GM18498 (cell line): ENCODE results near the gene SLC25A40.
"Not testable (repeated sequence)": the region's sequence is repeated elsewhere in the genome, so short reads cannot be mapped to it uniquely, and the experiment has no call there.

Experiments used
- ATAC-seq: cut with Tn5 transposase; IDR thresholded peaks from one replicate; pipeline ENCODE4 v1.9.1; 2021; ENCODE audit warnings: mild to moderate bottlenecking, moderate library complexity; ENCODE audit not compliant: unreplicated experiment

The SLC25A40 gene, protein sequence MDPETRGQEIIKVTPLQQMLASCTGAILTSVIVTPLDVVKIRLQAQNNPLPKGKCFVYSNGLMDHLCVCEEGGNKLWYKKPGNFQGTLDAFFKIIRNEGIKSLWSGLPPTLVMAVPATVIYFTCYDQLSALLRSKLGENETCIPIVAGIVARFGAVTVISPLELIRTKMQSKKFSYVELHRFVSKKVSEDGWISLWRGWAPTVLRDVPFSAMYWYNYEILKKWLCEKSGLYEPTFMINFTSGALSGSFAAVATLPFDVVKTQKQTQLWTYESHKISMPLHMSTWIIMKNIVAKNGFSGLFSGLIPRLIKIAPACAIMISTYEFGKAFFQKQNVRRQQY

DNA sequence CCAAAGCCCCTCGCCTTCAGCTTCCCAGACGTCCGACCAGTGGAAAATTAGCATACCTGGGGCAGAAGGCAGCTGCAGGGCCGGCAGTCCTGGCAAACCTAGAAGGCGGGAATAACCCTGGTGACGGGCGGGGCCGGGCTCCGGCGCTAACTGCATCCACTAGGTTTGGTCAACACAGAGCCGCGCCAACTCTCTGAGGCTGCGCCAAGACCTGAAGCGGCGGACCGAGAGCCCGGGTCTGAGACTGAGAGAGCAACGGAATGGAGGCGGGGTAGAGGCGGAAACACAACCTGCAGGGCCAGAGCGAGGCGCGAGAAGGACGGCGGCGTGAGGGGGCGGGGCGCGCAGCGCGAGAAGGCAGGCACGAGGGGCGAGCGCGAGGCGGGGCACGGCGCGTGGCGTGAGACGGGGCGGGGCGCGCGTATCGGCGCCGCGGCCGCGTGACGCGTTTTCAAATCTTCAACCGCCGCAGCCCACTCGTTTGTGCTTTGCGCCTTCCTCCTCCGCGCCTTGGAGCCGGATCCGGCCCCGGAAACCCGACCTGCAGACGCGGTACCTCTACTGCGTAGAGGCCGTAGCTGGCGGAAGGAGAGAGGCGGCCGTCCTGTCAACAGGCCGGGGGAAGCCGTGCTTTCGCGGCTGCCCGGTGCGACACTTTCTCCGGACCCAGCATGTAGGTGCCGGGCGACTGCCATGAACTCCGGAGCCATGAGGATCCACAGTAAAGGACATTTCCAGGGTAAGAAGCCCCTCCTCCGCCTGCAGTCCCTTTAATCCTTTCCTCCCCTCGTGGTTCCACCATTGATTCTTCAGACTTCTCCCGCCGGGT, at the start of gene SLC25A40, which contains the start of gene DBF4:
Gene SLC25A40, minus strand, starts transcription at position 321 of the 829 bp plus-strand sequence. CDS start 17,633 bp downstream, outside the sequence.
Gene DBF4, plus strand, starts transcription at position 454 of the 829 bp plus-strand sequence. Its CDS starts 240 bp downstream, at position 694.
- ATAC-seq, result peak; percentile 91

DNA sequence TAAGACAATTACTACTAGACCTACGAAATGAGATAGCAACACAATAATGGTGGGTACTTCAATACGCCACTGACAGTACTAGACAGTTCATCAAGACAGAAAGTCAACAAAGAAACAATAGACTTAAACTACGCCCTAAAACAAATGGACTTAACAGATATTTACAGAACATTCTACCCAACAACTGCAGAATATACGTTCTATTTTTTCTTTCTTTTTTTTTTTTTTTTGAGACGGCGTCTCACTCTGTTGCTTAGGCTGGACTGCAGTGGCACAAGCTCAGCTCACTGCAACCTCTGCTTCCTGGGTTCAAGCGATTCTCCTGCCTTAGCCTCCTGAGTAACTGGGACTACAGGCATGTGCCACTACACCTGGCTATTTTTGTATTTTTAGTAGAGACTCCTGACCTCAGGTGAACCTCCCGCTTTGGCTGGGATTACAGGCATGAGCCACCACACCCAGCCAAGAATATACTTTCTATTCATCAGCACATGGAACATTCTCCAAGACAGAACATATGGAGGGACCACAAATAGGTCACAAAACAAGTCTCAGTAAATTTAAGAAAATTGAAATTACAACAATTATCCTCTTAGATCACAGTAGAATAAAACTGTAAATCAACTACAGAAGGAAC, 46.7 kb upstream of the SLC25A40 start:
- not testable (repeated sequence) for ATAC-seq

DNA sequence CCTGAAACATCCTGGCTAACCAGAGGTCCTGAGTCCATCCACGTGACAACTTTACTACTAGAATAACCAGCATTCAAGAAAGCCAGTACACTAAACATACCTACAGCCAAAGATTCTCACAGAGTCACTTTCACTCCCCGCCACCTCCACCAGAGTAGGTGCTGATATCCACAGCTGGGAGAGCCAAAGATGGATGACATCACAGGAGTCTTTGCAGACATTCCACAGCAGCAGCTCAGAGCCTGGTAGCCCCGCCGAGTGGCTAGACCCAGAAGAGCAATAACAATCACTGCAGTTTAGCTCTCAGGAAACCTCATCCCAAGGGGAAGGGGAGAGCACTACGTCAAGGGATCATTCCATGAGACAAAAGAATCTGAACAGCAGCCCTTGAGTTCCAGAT, 44.4 kb upstream of the SLC25A40 start:
- ATAC-seq, result no peak

DNA sequence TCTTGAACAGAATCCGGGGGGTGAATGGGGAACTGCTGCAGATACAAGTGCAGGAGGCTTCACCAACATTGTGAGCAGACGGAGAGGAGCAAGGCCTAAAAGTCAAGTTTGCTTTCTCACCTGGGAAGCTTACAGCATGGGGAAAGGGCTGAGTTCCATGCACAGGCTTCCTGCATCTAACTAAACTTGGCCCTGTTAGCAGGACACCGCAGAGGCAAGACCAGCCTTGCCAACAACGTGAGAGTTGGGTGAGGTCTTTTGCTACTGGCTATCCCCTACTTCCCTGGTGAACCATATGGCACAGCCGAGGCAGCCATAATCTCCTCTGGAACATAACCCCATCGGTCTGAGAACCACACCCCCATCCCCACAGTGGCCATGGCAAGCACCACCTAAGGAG, 43.7 kb upstream of the SLC25A40 start:
- no peak for ATAC-seq

DNA sequence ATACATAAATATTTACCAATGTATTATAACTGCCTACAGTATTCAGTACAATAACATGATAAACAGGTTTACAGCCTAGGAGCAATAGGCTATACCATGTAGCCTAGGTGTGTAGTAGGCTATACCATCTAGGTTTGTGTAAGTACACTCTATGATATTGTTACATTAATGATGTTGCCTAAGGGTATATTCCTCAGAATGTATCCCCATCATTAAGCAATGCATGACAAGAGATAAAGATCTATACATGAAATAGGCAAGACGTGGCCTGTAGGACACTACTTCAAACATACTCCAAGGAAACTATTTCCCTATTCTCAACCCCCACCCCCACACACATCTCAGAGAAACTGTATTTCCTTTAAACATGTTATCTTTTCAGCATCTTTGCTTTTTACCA, 42.6 kb upstream of the SLC25A40 start:
- ATAC-seq, result no peak

DNA sequence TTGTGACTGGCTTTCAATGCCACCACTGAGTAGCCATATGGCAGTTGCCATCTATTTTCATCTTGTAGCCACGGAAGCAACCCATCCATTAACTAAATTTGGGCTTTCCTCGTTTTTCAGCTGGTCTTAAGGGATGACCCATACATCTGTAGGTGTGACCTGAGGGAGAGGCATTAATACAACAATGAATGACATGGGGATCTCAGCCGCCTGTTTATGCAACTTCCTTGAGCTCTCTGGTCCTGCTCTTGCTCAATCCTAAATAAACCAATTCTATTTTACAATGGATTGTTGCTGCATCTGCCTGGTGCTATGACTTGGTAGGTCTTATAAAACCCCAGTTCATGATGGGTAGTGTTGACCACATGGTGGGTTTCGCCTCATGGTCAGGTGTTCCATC, 36.0 kb upstream of the SLC25A40 start:
- ATAC-seq, result no peak

DNA sequence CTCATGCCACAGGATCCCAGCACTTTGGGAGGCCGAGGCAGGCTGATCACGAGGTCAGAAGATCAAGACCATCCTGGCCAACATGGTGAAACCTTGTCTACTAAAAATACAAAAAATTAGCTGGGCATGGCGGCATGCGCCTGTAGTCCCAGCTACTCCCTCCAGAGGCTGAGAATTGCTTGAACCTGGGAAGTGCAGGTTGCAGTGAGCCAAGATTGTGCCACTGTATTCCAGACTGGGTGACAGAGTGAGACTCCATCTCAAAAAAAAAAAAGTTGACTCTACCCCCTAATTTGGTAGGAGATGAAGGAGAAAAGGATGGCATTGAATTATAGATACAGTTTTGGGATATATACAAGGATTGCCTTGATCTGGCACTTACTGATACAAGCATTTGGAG, 32.7 kb upstream of the SLC25A40 start:
- ATAC-seq, result not testable (repeated sequence)

DNA sequence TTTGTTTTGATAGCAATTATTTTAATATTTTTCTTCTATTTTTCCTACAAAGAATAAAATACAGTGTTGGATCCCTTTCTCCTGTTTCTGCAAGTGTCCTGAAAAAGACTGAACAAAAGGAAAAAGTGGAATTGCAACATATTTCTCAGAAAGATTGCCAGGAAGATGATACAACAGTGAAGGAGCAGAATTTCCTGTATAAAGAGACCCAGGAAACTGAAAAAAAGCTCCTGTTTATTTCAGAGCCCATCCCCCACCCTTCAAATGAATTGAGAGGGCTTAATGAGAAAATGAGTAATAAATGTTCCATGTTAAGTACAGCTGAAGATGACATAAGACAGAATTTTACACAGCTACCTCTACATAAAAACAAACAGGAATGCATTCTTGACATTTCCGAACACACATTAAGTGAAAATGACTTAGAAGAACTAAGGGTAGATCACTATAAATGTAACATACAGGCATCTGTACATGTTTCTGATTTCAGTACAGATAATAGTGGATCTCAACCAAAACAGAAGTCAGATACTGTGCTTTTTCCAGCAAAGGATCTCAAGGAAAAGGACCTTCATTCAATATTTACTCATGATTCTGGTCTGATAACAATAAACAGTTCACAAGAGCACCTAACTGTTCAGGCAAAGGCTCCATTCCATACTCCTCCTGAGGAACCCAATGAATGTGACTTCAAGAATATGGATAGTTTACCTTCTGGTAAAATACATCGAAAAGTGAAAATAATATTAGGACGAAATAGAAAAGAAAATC, 31.2 kb upstream of the SLC25A40 start:
- not testable (repeated sequence) for ATAC-seq

DNA sequence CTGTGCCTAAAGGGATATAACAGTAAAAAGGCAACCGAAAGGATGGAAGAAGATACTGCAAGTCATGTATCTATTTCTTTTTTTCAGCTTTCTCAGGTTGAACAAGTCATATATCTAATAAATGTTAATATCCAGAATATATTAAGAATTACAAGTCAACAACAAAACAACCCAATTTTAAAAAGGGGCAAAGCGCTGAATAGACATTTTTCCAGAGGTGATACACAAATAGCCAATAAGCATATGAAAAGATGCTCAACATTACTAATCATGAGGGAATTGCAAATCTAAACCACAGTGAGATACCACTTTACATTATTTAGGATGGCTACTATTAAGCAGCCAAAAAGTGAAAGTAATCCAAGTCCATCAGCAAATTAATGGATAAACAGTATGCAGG, 23.1 kb upstream of the SLC25A40 start:
- ATAC-seq, result no peak

DNA sequence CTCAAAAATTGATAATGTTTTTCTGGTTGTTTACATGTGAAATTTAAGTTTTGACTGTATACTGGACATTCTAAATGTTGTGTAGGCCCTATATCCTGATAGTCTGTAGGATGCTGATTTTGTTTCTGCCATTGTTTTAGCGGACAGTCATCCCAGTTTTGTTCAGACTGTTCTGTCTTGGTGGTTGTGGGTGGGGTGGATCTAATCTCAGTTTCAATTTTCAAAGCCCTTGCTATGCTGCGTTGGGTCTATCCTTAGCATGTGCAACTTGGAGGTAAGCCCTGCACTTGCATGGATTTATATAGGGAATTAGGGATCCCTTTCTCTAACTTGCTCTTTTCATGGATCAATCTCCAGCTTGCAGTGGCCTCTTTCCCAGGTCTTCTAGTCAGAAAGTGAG, 19.2 kb upstream of the SLC25A40 start:
- ATAC-seq, result no peak

DNA sequence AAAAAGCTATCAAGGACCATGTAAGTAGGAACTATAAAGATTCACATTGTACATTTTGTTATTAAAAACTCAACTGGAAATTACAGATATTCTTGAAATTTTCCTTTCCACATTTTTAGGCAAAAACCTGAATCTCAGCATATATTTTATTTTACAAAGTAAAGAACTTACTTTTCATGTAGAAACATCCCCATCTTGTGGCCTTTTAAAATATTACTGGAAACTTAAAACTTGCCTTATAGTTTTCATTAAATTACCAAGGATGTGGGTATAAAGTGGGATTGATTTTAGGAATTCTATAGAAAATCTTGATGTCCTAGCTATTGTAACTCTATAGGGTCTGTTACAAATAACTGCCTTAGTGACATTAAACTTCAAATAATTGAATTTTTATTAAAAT, 10.7 kb upstream of the SLC25A40 start:
- no peak for ATAC-seq

DNA sequence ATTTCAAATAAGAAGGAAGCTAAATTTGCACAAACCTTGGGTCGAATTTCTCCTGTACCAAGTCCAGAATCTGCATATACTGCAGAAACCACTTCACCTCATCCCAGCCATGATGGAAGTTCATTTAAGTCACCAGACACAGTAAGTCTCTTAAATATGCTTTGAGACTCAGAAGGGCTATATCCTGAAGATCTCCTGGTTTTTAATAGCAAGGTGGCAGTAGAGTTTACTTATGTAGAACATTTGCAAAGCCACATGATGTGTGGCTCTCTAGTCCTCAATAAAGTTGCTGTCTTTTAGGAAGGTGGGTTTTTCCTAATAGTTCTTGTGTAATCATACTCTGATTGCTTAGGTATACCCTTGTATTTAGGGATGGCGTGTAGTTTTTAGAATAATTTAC, 8.9 kb upstream of the SLC25A40 start:
- ATAC-seq, result no peak

DNA sequence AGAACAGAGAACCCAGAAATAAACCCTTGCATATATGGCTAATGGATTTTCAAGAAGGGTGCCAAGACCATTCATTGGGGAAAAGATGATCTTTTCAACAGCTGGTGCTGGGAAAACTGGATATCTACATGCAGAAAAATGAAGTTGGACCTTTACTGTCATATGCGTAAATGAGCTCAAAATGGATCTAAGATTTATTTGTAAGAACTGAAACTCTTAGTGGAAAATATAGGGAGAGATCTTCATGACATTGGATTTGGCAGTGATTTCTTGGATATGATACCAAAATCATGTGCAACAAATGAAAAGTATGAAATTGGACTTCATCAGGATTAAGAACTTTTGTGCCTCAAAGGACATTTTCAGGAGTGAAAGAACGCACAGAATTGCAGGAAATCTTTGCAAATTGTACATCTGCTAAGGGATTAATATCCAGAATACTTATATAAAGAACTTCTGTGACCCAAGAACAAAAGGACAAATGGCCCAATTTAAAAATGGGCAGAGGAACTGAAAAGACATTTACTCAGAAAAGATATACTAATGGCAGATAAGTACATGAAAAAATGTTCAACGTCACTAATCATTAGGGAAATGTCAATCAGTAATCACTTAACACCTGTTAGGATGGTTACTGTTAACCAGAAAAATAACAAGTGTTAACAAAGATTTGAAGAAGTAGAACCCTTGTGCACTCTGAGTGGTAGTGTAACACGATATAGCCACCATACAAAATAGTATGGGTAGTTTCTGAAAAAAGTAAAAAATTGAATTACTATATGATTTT, 6.2 kb upstream of the SLC25A40 start:
- ATAC-seq, result no peak

DNA sequence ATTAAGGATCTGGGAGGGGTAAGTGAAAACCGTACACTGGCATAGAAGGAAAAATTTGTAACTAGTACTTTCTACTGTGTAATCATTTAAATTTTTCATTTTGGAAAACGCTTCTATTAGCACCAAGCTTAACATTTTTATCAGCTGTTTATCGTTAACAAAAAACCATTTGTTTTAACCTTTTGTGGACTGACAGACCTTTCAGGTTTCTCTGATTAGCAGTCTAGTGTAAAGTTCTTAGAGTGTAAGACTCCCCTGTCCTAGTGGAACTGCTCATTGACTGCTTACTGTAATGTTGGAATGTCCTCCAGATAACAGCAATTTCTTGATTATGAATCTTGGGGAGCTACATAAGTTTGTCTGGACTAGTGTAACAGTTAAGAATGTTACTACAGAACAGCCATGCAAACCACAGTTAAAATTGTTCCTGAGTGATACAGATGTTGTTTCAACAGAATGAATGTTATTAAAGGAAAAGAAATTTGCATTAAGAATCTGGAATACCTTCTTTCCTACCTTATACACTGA, 2.1 kb upstream of the SLC25A40 start:
- no peak for ATAC-seq

DNA sequence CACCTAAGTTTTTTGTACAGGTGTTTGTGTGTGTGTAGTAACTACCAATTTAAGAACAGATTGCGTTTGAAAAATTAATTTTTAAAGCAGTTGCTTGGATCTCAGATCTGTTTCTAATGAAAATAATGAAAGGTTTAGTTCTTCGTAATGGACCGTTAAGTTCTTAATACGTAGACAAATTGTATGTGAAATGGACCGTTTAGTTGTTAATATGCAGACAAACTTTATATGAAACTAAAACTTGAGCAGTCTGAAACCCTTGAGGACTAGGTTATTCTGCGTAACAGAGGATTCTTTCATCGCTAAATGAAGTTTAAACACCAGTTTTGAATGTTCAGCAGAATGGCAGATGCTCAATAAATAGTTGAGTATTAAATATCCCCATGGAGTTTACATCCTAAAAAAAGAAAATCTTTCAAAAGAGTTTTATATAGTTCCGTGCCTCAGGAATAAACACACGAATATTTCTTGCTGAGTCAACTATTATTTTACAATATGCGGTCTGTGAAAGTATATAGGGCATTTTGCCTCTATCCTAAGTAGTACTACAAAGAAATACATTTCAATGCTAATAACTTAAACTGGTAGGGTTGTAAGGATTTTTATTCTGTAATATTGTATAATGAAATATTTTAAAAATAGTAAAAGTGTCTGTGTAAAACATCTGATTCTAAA, 1.3 kb upstream of the SLC25A40 start:
- no peak for ATAC-seq

DNA sequence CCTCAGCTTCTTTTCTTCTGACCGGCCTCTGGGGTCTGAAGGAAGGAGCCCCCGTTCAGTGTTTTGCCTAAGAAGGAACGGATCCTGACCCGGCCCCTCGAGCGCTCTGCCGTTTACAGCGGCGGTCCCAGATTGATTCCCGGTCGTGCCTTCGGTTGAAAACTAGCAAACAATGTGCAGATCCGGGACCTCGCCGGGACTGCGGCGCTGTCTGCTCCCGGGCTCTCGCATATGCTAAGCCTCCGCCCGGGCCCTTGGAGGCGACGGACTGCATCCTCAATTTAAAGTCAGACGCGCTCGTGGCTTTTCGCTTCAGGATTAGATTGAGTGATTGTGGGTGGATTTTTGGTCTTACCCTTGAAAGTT, 692 bp upstream of the SLC25A40 start:
- peak; percentile 13 for ATAC-seq

DNA sequence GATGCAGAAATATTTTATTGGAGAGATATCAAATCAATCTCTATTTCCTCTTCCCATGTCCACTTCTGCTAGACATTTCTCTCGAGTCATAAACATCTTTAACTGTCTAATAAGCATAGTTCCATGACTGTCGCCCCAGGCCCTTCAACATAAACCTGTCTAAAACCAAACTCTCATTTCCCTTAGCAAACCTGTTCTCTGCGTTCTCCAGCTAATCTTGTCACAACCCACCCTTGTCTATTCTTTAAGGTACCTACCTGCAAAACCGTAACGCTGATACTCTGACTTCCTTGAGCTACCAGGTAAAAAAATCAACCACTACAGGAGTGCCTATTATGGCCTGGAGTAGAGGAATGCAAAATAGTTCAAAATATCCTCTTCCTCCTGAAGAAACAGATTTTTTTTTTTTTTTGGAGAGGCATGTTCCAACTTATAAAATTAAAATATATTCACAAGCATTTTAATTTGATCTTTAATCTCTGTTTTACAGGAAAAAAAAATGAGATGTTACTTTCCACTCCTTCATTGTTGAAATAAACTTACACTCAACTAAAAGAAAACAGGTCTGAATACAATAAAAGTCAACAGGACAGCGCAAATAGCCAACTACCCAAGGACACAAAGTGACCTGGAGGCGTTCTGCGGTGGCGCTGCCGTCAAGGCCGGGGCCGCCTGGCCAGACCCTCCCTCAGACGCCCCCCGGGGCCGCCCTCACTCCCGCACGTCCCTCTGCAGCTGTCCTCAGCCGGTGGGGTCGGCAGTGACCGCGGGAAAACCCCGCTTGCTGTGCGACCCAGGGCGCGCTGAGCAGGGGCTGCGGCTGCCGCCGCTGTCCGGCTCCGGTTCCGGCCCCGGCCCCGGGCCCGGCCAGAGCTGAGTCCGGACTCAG, 765 bp downstream of the SLC25A40 start:
- peak; percentile 27 for ATAC-seq

DNA sequence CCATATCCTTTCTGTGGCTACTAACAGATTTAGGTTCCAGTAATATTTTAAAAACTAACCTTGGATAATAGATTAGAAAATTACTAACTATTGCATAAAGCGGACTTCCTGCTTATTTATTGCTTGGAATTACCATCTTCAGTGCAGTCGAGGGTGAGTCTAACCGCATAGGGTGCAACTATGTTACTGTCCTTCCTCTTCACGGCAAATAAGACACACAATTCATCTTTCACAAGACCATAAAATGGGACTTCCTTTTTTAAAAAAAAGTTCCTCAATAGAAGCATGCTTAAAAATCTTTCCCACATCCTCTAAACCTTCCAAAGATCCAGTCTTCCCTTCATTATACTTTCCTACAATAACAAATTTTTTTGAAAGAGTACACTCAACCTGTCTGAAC, 2.1 kb downstream of the SLC25A40 start:
- no peak for ATAC-seq
